ENCODE measurements around the gene ABCC1.

- no peak for TF ChIP-seq CHD2 (IDR thresholded peaks at IDR 0.05; ENCODE audit: low read length)
- no peak for TF ChIP-seq EZH2 (IDR thresholded peaks at IDR 0.05; ENCODE audit: low read depth, low read length, severe bottlenecking)
- no peak for TF ChIP-seq MAX (IDR thresholded peaks at IDR 0.05)
These were observed 95.9 kb downstream of the ABCC1 start for GRCh38 chr16:16045296-16045695.
